ENCODE results near the gene CFAP74. TPM values are rescaled to one million over a fixed set of nuclear protein-coding genes. Genes with fewer than 3 reads are reported as not detected.

CFAP74 gene
- total and polyA plus RNA-seq, 2 of the 13 experiments (the other 11 are each of a cell fraction or from before 2014, with no cell fraction given) = 0.27 to 0.62 TPM

DNA sequence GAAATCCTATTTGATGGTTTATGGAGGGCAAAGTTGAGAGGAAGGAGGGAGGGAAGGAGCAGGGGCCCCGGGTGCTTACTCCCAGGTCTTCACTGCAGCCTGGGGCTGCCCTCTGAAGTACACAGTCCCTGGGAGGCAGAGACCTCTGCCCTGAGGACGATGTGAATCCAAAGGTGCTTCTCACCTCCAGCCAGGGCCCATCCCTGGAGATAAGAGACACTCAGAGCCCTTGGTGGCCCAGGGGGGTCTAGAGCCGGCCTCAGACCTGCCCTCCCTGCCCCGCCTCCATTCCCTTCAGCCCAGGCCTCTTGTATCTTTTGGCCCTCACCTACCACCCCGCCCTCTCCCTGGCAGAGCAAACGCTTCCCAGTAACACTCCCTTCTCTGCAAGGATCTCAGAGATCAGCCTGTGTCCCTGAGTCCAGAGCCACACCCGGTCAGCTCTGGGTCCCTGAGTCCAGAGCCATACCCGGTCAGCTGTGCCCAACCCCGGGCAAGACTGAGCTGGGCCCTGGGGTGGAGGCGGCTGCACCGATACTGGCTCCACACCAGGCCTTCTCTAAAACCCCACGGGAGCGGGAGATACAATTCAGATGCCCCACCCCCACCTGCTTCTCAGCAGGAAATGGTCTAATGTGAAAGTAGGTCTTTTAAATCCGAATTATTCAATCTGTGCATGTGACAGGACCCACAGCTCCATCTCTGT is 109.1 kb downstream of the CFAP74 start (continued):
- TF ChIP-seq ZBTB3 (CRISPR knock-in tag; IDR thresholded peaks at IDR 0.05; ENCODE audit: borderline replicate concordance, low read depth) = no peak
- no peak for TF ChIP-seq NAIF1 (CRISPR knock-in tag; IDR thresholded peaks at IDR 0.05; ENCODE audit: borderline replicate concordance)
- no peak for TF ChIP-seq ZNF678 (CRISPR knock-in tag; IDR thresholded peaks at IDR 0.05)
- TF ChIP-seq, protein P1, sequence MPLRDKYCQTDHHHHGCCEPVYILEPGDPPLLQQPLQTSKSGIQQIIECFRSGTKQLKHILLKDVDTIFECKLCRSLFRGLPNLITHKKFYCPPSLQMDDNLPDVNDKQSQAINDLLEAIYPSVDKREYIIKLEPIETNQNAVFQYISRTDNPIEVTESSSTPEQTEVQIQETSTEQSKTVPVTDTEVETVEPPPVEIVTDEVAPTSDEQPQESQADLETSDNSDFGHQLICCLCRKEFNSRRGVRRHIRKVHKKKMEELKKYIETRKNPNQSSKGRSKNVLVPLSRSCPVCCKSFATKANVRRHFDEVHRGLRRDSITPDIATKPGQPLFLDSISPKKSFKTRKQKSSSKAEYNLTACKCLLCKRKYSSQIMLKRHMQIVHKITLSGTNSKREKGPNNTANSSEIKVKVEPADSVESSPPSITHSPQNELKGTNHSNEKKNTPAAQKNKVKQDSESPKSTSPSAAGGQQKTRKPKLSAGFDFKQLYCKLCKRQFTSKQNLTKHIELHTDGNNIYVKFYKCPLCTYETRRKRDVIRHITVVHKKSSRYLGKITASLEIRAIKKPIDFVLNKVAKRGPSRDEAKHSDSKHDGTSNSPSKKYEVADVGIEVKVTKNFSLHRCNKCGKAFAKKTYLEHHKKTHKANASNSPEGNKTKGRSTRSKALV (CRISPR knock-in tag; IDR thresholded peaks at IDR 0.05) = 0 out of 2 replicates have a peak, but pooled peaks have one; percentile 51
- TF ChIP-seq, protein P2, sequence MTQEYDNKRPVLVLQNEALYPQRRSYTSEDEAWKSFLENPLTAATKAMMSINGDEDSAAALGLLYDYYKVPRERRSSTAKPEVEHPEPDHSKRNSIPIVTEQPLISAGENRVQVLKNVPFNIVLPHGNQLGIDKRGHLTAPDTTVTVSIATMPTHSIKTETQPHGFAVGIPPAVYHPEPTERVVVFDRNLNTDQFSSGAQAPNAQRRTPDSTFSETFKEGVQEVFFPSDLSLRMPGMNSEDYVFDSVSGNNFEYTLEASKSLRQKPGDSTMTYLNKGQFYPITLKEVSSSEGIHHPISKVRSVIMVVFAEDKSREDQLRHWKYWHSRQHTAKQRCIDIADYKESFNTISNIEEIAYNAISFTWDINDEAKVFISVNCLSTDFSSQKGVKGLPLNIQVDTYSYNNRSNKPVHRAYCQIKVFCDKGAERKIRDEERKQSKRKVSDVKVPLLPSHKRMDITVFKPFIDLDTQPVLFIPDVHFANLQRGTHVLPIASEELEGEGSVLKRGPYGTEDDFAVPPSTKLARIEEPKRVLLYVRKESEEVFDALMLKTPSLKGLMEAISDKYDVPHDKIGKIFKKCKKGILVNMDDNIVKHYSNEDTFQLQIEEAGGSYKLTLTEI (CRISPR knock-in tag; conservative IDR thresholded peaks at IDR 0.05) = no peak
- TF ChIP-seq ZNF329 (CRISPR knock-in tag; IDR thresholded peaks at IDR 0.05; ENCODE audit: low read depth) = no peak
- TF ChIP-seq, protein P3, sequence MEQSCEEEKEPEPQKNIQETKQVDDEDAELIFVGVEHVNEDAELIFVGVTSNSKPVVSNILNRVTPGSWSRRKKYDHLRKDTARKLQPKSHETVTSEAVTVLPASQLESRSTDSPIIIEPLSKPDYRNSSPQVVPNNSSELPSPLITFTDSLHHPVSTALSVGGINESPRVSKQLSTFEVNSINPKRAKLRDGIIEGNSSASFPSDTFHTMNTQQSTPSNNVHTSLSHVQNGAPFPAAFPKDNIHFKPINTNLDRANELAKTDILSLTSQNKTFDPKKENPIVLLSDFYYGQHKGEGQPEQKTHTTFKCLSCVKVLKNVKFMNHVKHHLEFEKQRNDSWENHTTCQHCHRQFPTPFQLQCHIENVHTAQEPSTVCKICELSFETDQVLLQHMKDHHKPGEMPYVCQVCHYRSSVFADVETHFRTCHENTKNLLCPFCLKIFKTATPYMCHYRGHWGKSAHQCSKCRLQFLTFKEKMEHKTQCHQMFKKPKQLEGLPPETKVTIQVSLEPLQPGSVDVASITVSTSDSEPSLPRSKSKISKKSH (CRISPR knock-in tag; IDR thresholded peaks at IDR 0.05; ENCODE audit: borderline replicate concordance) = no peak
- no peak for TF ChIP-seq ZNF432 (CRISPR knock-in tag; IDR thresholded peaks at IDR 0.05; ENCODE audit: borderline replicate concordance)
- no peak for TF ChIP-seq ZNF10 (CRISPR knock-in tag; IDR thresholded peaks at IDR 0.05; ENCODE audit: borderline replicate concordance, low read depth)
- TF ChIP-seq AGO1 (IDR thresholded peaks at IDR 0.05; ENCODE audit: low read depth, low read length, poor library complexity, severe bottlenecking) = no peak
- TF ChIP-seq, protein P4, sequence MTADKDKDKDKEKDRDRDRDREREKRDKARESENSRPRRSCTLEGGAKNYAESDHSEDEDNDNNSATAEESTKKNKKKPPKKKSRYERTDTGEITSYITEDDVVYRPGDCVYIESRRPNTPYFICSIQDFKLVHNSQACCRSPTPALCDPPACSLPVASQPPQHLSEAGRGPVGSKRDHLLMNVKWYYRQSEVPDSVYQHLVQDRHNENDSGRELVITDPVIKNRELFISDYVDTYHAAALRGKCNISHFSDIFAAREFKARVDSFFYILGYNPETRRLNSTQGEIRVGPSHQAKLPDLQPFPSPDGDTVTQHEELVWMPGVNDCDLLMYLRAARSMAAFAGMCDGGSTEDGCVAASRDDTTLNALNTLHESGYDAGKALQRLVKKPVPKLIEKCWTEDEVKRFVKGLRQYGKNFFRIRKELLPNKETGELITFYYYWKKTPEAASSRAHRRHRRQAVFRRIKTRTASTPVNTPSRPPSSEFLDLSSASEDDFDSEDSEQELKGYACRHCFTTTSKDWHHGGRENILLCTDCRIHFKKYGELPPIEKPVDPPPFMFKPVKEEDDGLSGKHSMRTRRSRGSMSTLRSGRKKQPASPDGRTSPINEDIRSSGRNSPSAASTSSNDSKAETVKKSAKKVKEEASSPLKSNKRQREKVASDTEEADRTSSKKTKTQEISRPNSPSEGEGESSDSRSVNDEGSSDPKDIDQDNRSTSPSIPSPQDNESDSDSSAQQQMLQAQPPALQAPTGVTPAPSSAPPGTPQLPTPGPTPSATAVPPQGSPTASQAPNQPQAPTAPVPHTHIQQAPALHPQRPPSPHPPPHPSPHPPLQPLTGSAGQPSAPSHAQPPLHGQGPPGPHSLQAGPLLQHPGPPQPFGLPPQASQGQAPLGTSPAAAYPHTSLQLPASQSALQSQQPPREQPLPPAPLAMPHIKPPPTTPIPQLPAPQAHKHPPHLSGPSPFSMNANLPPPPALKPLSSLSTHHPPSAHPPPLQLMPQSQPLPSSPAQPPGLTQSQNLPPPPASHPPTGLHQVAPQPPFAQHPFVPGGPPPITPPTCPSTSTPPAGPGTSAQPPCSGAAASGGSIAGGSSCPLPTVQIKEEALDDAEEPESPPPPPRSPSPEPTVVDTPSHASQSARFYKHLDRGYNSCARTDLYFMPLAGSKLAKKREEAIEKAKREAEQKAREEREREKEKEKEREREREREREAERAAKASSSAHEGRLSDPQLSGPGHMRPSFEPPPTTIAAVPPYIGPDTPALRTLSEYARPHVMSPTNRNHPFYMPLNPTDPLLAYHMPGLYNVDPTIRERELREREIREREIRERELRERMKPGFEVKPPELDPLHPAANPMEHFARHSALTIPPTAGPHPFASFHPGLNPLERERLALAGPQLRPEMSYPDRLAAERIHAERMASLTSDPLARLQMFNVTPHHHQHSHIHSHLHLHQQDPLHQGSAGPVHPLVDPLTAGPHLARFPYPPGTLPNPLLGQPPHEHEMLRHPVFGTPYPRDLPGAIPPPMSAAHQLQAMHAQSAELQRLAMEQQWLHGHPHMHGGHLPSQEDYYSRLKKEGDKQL (CRISPR knock-in tag; IDR thresholded peaks at IDR 0.05; ENCODE audit: low read depth) = no peak; the same call in 1 of the 2 replicates

Data from HepG2 (cell line).